NCI-H1436 (cell line): Measurements from ENCODE around the gene LRTM2.

Source experiments
- DNase-seq: peaks from one replicate; lab custom pipeline; 2025; lab: John Stamatoyannopoulos, UW

Gene LRTM2

GRCh38 chr12:1885082-1885596 lies 64.8 kb downstream of the LRTM2 start:
- DNase-seq: no peak

DNA sequence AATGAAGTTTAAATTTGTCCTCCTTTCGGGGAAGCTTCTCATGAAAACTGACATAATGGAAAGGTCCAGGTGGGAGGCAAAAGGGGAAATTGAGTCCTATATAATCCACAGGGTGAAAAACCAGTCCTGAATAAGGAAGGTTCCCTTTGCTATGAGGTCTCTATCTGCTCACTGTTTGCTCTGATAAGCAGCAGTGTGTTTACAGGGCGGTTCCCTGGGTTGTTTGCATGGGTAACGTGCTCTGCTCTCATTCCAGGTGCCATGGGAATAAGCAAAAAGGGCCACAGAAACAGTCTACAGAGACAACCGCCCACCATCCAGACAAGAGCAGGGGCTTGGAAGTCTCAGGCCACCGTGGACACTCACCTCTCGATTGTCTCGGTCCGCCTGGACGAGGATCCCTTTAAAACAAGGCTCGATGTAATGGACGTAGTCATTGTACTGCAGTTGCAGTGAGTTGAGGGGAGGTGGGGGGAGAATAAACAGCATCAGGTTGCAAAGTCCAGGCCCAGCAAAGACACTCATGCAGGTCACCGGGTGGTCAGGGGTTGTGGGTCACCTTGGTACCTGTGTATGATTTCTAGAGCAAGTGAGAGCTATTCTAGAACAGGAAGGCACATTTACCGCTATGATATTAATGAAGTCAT lies 65.4 kb downstream of the LRTM2 start:
- DNase-seq: no peak
